Fibroblast of lung (primary cell): ENCODE results near the gene LYL1. TPM values are rescaled to one million over a fixed set of nuclear protein-coding genes. Genes with fewer than 3 reads are reported as not detected.

Experiments used
- DNase-seq, 2 donors: peaks; one replicate each; pipeline versions ENCODE4 v3.0.0 to v3.0.0-alpha.2; 2010; ENCODE audit warnings: low read depth in 2 of 2
- H2AFZ ChIP-seq: 2 replicates; pipeline ENCODE4 v1.5.1; 2012; ENCODE audit warnings: low read length, control low read depth, inconsistent platforms
- H3K27ac ChIP-seq: 2 replicates; pipeline ENCODE4 v1.5.1; 2011; ENCODE audit warnings: low read length, control low read depth; ENCODE audit not compliant: insufficient read depth
- H3K27me3 ChIP-seq: 2 replicates; pipeline ENCODE4 v1.5.1; 2011; ENCODE audit warnings: mild to moderate bottlenecking, low read length; ENCODE audit not compliant: control insufficient read depth, insufficient read depth
- H3K36me3 ChIP-seq: 2 replicates; pipeline ENCODE4 v1.5.1; 2011; ENCODE audit warnings: low read length; ENCODE audit not compliant: control insufficient read depth, insufficient read depth
- H3K4me1 ChIP-seq: 2 replicates; pipeline ENCODE4 v1.5.1; 2011; ENCODE audit warnings: low read length; ENCODE audit not compliant: control insufficient read depth, insufficient read depth; ENCODE audit errors: extremely low read depth
- H3K4me2 ChIP-seq: 2 replicates; pipeline ENCODE4 v1.5.1; 2011; ENCODE audit warnings: low read length, control low read depth; ENCODE audit not compliant: insufficient read depth; ENCODE audit errors: extremely low read depth
- H3K4me3 ChIP-seq, 4 experiments: fragments of 200-600 bp in 1 of 4; sonication (generic) in 1 of 4; replicated peaks in 1 of 4; 2 replicates each; pipeline ENCODE4 v1.5.1; 2011 to 2016; ENCODE audit warnings: low read length in 4 of 4, low read depth in 3 of 4, mild to moderate bottlenecking in 3 of 4, control low read depth in 2 of 4, inconsistent platforms in 1 of 4, mixed read lengths in 1 of 4; ENCODE audit not compliant: insufficient read depth in 1 of 4; ENCODE audit errors: control extremely low read depth in 1 of 4
- H3K79me2 ChIP-seq: 2 replicates; pipeline ENCODE4 v1.5.1; 2012; ENCODE audit warnings: mild to moderate bottlenecking, low read length, inconsistent platforms; ENCODE audit not compliant: control insufficient read depth, insufficient read depth
- H3K9ac ChIP-seq: 2 replicates; pipeline ENCODE4 v1.5.1; 2011; ENCODE audit warnings: mild to moderate bottlenecking, low read length, control low read depth; ENCODE audit not compliant: insufficient read depth
- H3K9me3 ChIP-seq: 2 replicates; pipeline ENCODE4 v1.5.1; 2012; ENCODE audit warnings: low read depth, low read length; ENCODE audit not compliant: control insufficient read depth, insufficient read depth
- H4K20me1 ChIP-seq: 2 replicates; pipeline ENCODE4 v1.5.1; 2011; ENCODE audit warnings: low read length; ENCODE audit not compliant: control insufficient read depth, insufficient read depth; ENCODE audit errors: extremely low read depth
- CTCF ChIP-seq, 2 donors: IDR thresholded peaks in 1 of 2; conservative IDR thresholded peaks in 1 of 2; 1 replicate in 1 of 2; 2 replicates in 1 of 2; pipeline ENCODE4 v1.5.1; 2011 to 2012; ENCODE audit warnings: low read length in 2 of 2, control low read depth in 1 of 2, inconsistent platforms in 1 of 2, low read depth in 1 of 2, mild to moderate bottlenecking in 1 of 2
- EZH2 ChIP-seq: IDR thresholded peaks from 2 replicates; pipeline ENCODE4 v1.5.1; 2012; ENCODE audit warnings: low read length, control low read depth, mild to moderate bottlenecking; ENCODE audit errors: missing control alignments
- polyA plus RNA-seq, 2 donors: library from polyadenylated mRNA; depleted of rRNA in 1 of 2; stranded (reverse) in 1 of 2; unstranded in 1 of 2; fragments of >200 nt; gene quantifications; 2 replicates each; pipeline ENCODE4 v1.2.1, GENCODE V29; 2011 to 2012; ENCODE audit warnings: missing spikeins in 1 of 2
- total RNA-seq: library from RNA; depleted of rRNA; stranded (reverse); fragments of >200 nt; gene quantifications from 2 replicates; pipeline ENCODE4 v1.2.1, GENCODE V29; 2014

LYL1 gene
- total and polyA plus RNA-seq, 2 donors (not counting 1 experiment from before 2014, with no cell fraction given): 0.30 to 1.2 TPM

GRCh38 chr19:13051557-13052165, 51.0 kb downstream of the LYL1 start:
- H3K4me3 ChIP-seq: no peak overlapping the region
- peaks cover 55% of the 10 kb centered on the region for H3K4me1 ChIP-seq
- H3K79me2 ChIP-seq: peaks cover 72% of the 10 kb centered on the region
- H2AFZ ChIP-seq: no peak overlapping the region
- H3K9ac ChIP-seq: no peak overlapping the region
- peaks cover 11% of the 10 kb centered on the region for H3K36me3 ChIP-seq
- peaks cover 2% of the 10 kb centered on the region for H4K20me1 ChIP-seq
- TF ChIP-seq CTCF (conservative IDR thresholded peaks at IDR 0.05 in 1 of 2, IDR thresholded peaks at IDR 0.05 in 1 of 2; ENCODE audit: low read depth in 1 of 2, low read length in 2 of 2) (no peak), EZH2 (no peak)
- H3K27me3 ChIP-seq: no peaks in the 10 kb centered on the region
- no peaks in the 10 kb centered on the region for H3K9me3 ChIP-seq
- peak overlapping the region; percentile 74 for H3K4me2 ChIP-seq
- DNase-seq: peak; percentile 52 to 67
- H3K27ac ChIP-seq: peak overlapping the region; percentile 32

GRCh38 chr19:13050274-13050673, 52.4 kb downstream of the LYL1 start:
- H3K4me1 ChIP-seq: peaks cover 44% of the 10 kb centered on the region
- H3K9ac ChIP-seq: no peak overlapping the region
- peaks cover 76% of the 10 kb centered on the region for H3K79me2 ChIP-seq
- no peak overlapping the region for H3K4me3 ChIP-seq
- no peaks in the 10 kb centered on the region for H3K9me3 ChIP-seq
- no peak overlapping the region for H3K4me2 ChIP-seq
- TF ChIP-seq EZH2 (no peak), CTCF (conservative IDR thresholded peaks at IDR 0.05 in 1 of 2, IDR thresholded peaks at IDR 0.05 in 1 of 2; ENCODE audit: low read depth in 1 of 2, low read length in 2 of 2) (no peak)
- no peaks in the 10 kb centered on the region for H3K27me3 ChIP-seq
- H2AFZ ChIP-seq: no peak overlapping the region
- DNase-seq: no peak
- H4K20me1 ChIP-seq: peaks cover 2% of the 10 kb centered on the region
- peaks cover 13% of the 10 kb centered on the region for H3K36me3 ChIP-seq
- no peak overlapping the region for H3K27ac ChIP-seq

Other genes with a start within 250 kb of the LYL1 start
- gene DNASE2, start 221.4 kb downstream of the LYL1 start, total RNA-seq: 23.4 and 26.6 TPM in 2 replicates
- gene DNASE2, start 221.4 kb downstream of the LYL1 start, polyA plus RNA-seq: 24.1 and 25.1 TPM in 2 replicates
- under 0.01 TPM in 1 of 2 replicates, not detected in the other for gene KLF1, start 215.7 kb downstream of the LYL1 start, total RNA-seq
- not detected in 2 replicates for gene KLF1, start 215.7 kb downstream of the LYL1 start, polyA plus RNA-seq
- gene GCDH, start 211.7 kb downstream of the LYL1 start, total RNA-seq: 11.8 and 18.0 TPM in 2 replicates
- 10.3 and 15.5 TPM in 2 replicates for gene GCDH, start 211.7 kb downstream of the LYL1 start, polyA plus RNA-seq
- gene SYCE2, start 183.6 kb downstream of the LYL1 start, total RNA-seq: not detected in 2 replicates
- 0.19 and 0.40 TPM in 2 replicates for gene SYCE2, start 183.6 kb downstream of the LYL1 start, polyA plus RNA-seq
- 38.6 and 49.6 TPM in 2 replicates for gene FARSA, start 169.1 kb downstream of the LYL1 start, total RNA-seq
- 23.5 and 37.9 TPM in 2 replicates for gene FARSA, start 169.1 kb downstream of the LYL1 start, polyA plus RNA-seq
- gene CALR, start 164.2 kb downstream of the LYL1 start, total RNA-seq: 839 and 1,447 TPM in 2 replicates
- 2,698 and 2,757 TPM in 2 replicates for gene CALR, start 164.2 kb downstream of the LYL1 start, polyA plus RNA-seq
- 51.1 and 72.2 TPM in 2 replicates for gene RAD23A, start 157.0 kb downstream of the LYL1 start, total RNA-seq
- 46.2 and 62.5 TPM in 2 replicates for gene RAD23A, start 157.0 kb downstream of the LYL1 start, polyA plus RNA-seq
- 17.7 and 19.7 TPM in 2 replicates for gene GADD45GIP1, start 145.6 kb downstream of the LYL1 start, total RNA-seq
- 19.5 and 28.2 TPM in 2 replicates for gene GADD45GIP1, start 145.6 kb downstream of the LYL1 start, polyA plus RNA-seq
- gene DAND5, start 133.3 kb downstream of the LYL1 start, total RNA-seq: not detected in 2 replicates
- gene DAND5, start 133.3 kb downstream of the LYL1 start, polyA plus RNA-seq: 0.03 TPM in 1 of 2 replicates, not detected in the other
- 55.2 and 74.8 TPM in 2 replicates for gene NFIX, start 107.4 kb downstream of the LYL1 start, total RNA-seq
- gene NFIX, start 107.4 kb downstream of the LYL1 start, polyA plus RNA-seq: 35.7 and 75.9 TPM in 2 replicates
- gene TRMT1, start 13.9 kb upstream of the LYL1 start, total RNA-seq: 20.3 and 21.8 TPM in 2 replicates
- 12.2 and 17.9 TPM in 2 replicates for gene TRMT1, start 13.9 kb upstream of the LYL1 start, polyA plus RNA-seq
- gene NACC1, start 15.4 kb upstream of the LYL1 start, total RNA-seq: 24.7 and 31.9 TPM in 2 replicates
- gene NACC1, start 15.4 kb upstream of the LYL1 start, polyA plus RNA-seq: 33.5 and 64.7 TPM in 2 replicates
- 69.2 and 78.1 TPM in 2 replicates for gene STX10, start 47.5 kb upstream of the LYL1 start, total RNA-seq
- gene STX10, start 47.5 kb upstream of the LYL1 start, polyA plus RNA-seq: 48.9 and 54.3 TPM in 2 replicates
- gene IER2, start 47.6 kb upstream of the LYL1 start, total RNA-seq: 21.1 and 26.4 TPM in 2 replicates
- 16.5 and 99.6 TPM in 2 replicates for gene IER2, start 47.6 kb upstream of the LYL1 start, polyA plus RNA-seq